Large intestine (tissue), 12 donors: ENCODE measurements around the gene NPFF. TPM values are rescaled to one million over a fixed set of nuclear protein-coding genes. Genes with fewer than 3 reads are reported as not detected.
"Not testable (repeated sequence)": the region's sequence is repeated elsewhere in the genome, so short reads cannot be mapped to it uniquely, and the experiment has no call there.

Source experiments
- DNase-seq, 2 donors: peaks; one replicate each; pipeline versions ENCODE4 v3.0.0 to v3.0.0-alpha.2; 2013
- H3K27ac ChIP-seq: one replicate; pipeline ENCODE4 v1.5.1; 2013; ENCODE audit warnings: low read length
- H3K27me3 ChIP-seq: 2 replicates; pipeline ENCODE4 v1.6.1; 2013; ENCODE audit warnings: low read length; ENCODE audit not compliant: control insufficient read depth, insufficient read depth
- H3K36me3 ChIP-seq: 2 replicates; pipeline ENCODE4 v1.6.1; 2013; ENCODE audit warnings: low read length; ENCODE audit not compliant: control insufficient read depth, insufficient read depth
- H3K4me1 ChIP-seq: one replicate; pipeline ENCODE4 v1.6.1; 2013; ENCODE audit warnings: low read length; ENCODE audit not compliant: control insufficient read depth, insufficient read depth
- H3K4me3 ChIP-seq: one replicate; pipeline ENCODE4 v1.5.1; 2013; ENCODE audit warnings: low read length
- H3K9me3 ChIP-seq: one replicate; pipeline ENCODE4 v1.6.1; 2013; ENCODE audit warnings: mild to moderate bottlenecking, low read depth, low read length, moderate library complexity; ENCODE audit not compliant: control insufficient read depth
- WGBS: methylation state at CpG from one replicate; pipeline ENCODE4 v1.1.5; 2013; ENCODE audit warnings: low lambda C conversion rate; ENCODE audit not compliant: insufficient coverage; 5-methylcytosine and 5-hydroxymethylcytosine counted together
- long read RNA-seq, 11 donors: transcript quantifications; one replicate each; lab custom pipeline, GENCODE V29; 2026
- polyA plus RNA-seq: library from polyadenylated mRNA; unstranded; fragments of 120-200 nt; gene quantifications from one replicate; pipeline ENCODE4 v1.2.1, GENCODE V29; 2013

NPFF gene
- not detected for polyA plus RNA-seq
- long read RNA-seq, donor 1, result 0 reads
- long read RNA-seq, donor 2, result 0 reads
- long read RNA-seq, donor 3, result 0 reads
- long read RNA-seq, donor 4, result 0 reads
- long read RNA-seq, donor 5, result 0 reads
- long read RNA-seq, donor 6, result 0 reads
- long read RNA-seq, donor 7, result 0 reads
- long read RNA-seq, donor 8, result 0 reads
- long read RNA-seq, donor 9, result 0 reads
- long read RNA-seq, donor 10, result 0 reads
- long read RNA-seq, donor 11, result 0 reads

- WGBS, result no CpG with 5 or more reads among the region's 9 CpGs
- peaks cover 54% of the 10 kb centered on the region for H3K36me3 ChIP-seq
- peaks cover 6% of the 10 kb centered on the region for H3K4me1 ChIP-seq
- H3K27me3 ChIP-seq, result no peaks in the 10 kb centered on the region
- H3K4me3 ChIP-seq, result no peak within 1 kb of the TSS
- DNase-seq, result no peak
- H3K27ac ChIP-seq, result no peak within 1 kb of the TSS
- no peaks in the 10 kb centered on the region for H3K9me3 ChIP-seq
Observed at GRCh38 chr12:53506881-53507602, at the start of gene NPFF. Gene NPFF (minus strand): TSS chr12:53507484. CDS start chr12:53507474, 10 bp downstream.

DNA sequence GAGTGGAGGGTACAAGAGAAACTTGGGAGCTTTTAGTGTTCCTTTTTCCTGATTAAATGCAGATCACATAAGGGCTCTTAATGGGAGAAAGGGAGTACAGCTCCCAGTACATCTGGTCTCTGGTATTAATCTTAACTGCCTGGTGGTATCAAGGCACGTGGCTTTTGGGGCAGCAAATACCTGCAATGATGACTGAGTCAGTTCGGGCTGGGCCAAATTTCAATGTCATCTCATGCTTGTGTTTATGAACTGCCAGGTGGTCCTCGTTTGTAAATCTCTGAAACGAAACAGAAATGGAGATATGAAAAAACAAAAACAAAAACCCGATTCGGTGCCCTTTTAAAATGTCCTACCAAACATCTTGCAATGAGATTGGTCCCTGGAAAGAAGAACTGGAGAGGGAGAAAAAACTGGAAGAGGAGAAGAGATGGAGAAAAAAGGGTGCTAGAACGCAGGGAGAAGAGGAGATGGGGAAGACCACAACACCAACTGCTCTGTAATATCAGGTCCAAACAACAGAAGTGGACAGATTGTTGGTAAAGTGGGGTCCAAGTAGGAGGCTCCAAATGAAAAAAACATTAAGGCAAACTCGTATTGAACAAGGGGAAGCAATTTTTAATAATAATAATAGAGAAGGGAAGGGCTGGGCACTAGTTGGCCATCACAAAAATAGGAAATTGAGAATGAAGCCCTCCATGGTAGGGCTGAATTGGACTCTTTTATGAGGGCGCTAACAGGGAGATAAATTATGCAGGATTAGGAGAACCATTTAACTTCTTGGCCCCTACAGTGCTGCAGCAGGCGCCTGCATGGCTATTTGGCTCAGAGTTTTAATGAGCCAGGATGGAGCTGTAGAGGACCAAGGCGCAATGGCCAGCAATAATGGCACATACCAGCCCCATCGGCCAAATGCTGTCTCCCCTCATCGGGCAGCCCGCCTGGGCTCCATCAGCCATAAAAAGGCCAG is 45.4 kb upstream of the NPFF start:
- DNase-seq, result no peak
- Histone ChIP-seq H3K4me3 (no peak overlapping the region), H3K36me3 (peaks cover 37% of the 10 kb centered on the region), H3K9me3 (no peaks in the 10 kb centered on the region), H3K27me3 (no peaks in the 10 kb centered on the region), H3K27ac (no peak overlapping the region), H3K4me1 (no peaks in the 10 kb centered on the region)
- WGBS, result 90% methylated on average over 5 of the region's 14 CpGs

DNA sequence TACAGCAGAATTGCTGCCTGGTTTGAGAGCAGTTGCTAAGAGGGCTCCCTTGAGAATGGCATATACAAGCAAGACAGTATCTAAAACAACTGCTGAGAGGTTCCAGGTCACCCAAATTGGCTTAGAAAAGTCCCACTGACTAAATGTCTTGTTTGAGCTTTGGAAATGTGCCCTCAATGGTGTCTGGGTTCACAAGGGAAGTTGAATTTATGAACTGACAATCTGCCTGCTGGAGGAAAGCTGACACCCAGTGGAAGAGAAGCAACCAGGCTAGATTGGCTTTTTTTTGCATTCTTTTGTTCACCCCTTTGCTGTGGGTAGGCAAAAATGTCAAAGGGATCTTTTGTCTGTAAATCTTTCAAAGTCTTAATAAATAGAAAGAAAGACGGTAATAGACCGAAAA is 44.6 kb upstream of the NPFF start:
- WGBS, result no CpG with 5 or more reads among the region's 2 CpGs
- no peak for DNase-seq
- H3K4me3 ChIP-seq, result no peak overlapping the region
- H3K27ac ChIP-seq, result no peak overlapping the region
- peaks cover 41% of the 10 kb centered on the region for H3K36me3 ChIP-seq
- no peaks in the 10 kb centered on the region for H3K27me3 ChIP-seq
- no peaks in the 10 kb centered on the region for H3K4me1 ChIP-seq
- no peaks in the 10 kb centered on the region for H3K9me3 ChIP-seq

DNA sequence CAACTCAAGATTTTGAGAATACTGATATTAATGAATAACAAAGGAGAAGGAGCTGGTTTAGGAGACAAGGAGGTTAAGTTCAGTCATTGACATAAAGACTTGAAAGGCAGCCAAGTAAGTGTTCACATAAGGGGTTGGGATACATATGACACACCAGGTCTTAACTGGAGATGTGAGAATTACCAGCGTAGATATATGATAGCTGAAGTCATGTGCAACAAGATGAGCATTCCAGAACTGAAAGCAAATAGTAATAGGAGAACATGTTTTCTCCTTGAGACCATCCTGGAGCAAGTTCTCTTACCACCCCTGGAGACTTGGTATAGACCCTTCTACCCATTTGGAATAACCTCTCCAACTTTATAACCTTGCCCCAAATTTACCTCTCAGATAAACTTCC is 43.3 kb upstream of the NPFF start:
- peaks cover 42% of the 10 kb centered on the region for H3K36me3 ChIP-seq
- H3K4me1 ChIP-seq, result no peaks in the 10 kb centered on the region
- no peak overlapping the region for H3K4me3 ChIP-seq
- no peak overlapping the region for H3K27ac ChIP-seq
- no peaks in the 10 kb centered on the region for H3K9me3 ChIP-seq
- DNase-seq, result no peak
- H3K27me3 ChIP-seq, result no peaks in the 10 kb centered on the region
- WGBS, result no CpG with 5 or more reads among the region's 1 CpG

DNA sequence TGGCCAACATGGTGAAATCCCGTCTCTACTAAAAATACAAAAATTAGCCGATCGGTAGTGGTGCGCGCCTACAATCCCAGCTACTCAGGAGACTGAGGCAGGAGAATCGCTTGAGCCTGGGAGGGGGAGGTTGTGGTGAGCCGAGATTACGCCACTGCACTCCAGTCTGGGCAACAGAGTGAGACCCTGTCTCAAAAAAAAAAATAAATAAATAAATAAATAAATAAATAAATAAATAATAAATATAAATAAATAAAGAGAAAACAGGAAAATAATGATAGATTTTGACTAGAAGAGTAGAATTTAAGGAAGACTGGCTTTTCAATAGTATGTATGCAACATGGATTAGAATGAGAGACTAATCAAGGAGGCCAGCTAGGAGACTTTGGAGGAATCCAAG is 42.8 kb upstream of the NPFF start:
- not testable (repeated sequence) for H3K27me3 ChIP-seq, H3K27ac ChIP-seq, DNase-seq, H3K4me3 ChIP-seq, H3K4me1 ChIP-seq, H3K9me3 ChIP-seq
- no CpG with 5 or more reads among the region's 8 CpGs for WGBS
- peaks cover 44% of the 10 kb centered on the region for H3K36me3 ChIP-seq

GRCh38 chr12:53548354-53548753 is 41.1 kb upstream of the NPFF start:
- not testable (repeated sequence) for H3K4me3 ChIP-seq, H3K27me3 ChIP-seq, DNase-seq, H3K4me1 ChIP-seq, H3K9me3 ChIP-seq, H3K27ac ChIP-seq
- peaks cover 45% of the 10 kb centered on the region for H3K36me3 ChIP-seq
- WGBS, result 88% methylated on average over 2 of the region's 6 CpGs

DNA sequence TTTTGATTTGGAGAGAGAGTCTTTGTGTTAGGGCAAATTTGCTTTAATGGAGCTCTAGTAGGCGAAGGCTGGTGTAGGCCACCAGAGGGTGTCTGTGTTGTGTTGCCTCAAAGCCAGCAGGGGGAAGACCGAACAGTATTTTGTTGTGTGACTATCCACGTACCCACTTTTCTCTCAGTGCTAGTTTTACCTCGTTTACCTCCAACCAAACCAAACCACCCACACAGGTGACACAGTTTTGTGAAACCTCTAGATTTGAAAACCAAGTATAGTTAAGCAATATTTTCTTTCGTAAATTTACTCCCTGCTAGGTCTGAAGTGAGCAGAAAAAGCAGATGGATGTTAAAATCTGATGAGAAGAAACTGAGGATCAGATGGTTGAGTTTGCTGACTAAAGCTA is 36.3 kb upstream of the NPFF start:
- DNase-seq, result peak; percentile 35 to 45
- peaks cover 39% of the 10 kb centered on the region for H3K36me3 ChIP-seq
- no peaks in the 10 kb centered on the region for H3K9me3 ChIP-seq
- no peak overlapping the region for H3K4me3 ChIP-seq
- H3K4me1 ChIP-seq, result peaks cover 4% of the 10 kb centered on the region
- no peak overlapping the region for H3K27ac ChIP-seq
- WGBS, result no CpG with 5 or more reads among the region's 5 CpGs
- no peaks in the 10 kb centered on the region for H3K27me3 ChIP-seq

- Histone ChIP-seq H3K27ac (no peak overlapping the region), H3K27me3 (no peaks in the 10 kb centered on the region), H3K4me3 (no peak overlapping the region), H3K36me3 (peaks cover 52% of the 10 kb centered on the region), H3K9me3 (no peaks in the 10 kb centered on the region), H3K4me1 (peaks cover 7% of the 10 kb centered on the region)
- no CpG with 5 or more reads among the region's 3 CpGs for WGBS
- DNase-seq, result no peak
Observed at GRCh38 chr12:53539526-53539925, 32.2 kb upstream of the NPFF start.

- Histone ChIP-seq H3K36me3 (peaks cover 62% of the 10 kb centered on the region), H3K4me1 (peaks cover 7% of the 10 kb centered on the region), H3K9me3 (no peaks in the 10 kb centered on the region), H3K27ac (peak overlapping the region; percentile 47), H3K4me3 (no peak overlapping the region), H3K27me3 (no peaks in the 10 kb centered on the region)
- WGBS, result no CpG with 5 or more reads among the region's 1 CpG
- peak; percentile 72 to 90 for DNase-seq
Observed at GRCh38 chr12:53538209-53538689, 31.0 kb upstream of the NPFF start.

GRCh38 chr12:53536962-53537361 is 29.7 kb upstream of the NPFF start:
- no peak overlapping the region for H3K4me3 ChIP-seq
- no peaks in the 10 kb centered on the region for H3K27me3 ChIP-seq
- peaks cover 7% of the 10 kb centered on the region for H3K4me1 ChIP-seq
- H3K27ac ChIP-seq, result no peak overlapping the region
- DNase-seq, result no peak
- WGBS, result no CpG with 5 or more reads among the region's 3 CpGs
- H3K9me3 ChIP-seq, result no peaks in the 10 kb centered on the region
- H3K36me3 ChIP-seq, result peaks cover 68% of the 10 kb centered on the region
